ENCODE data around the gene GNG13. TPM values are rescaled to one million over a fixed set of nuclear protein-coding genes. Genes with fewer than 3 reads are reported as not detected.

The GNG13 gene
- total and polyA plus RNA-seq, 9 of the 15 experiments (the other 6 are each of a cell fraction or from before 2014, with no cell fraction given), result not detected

DNA sequence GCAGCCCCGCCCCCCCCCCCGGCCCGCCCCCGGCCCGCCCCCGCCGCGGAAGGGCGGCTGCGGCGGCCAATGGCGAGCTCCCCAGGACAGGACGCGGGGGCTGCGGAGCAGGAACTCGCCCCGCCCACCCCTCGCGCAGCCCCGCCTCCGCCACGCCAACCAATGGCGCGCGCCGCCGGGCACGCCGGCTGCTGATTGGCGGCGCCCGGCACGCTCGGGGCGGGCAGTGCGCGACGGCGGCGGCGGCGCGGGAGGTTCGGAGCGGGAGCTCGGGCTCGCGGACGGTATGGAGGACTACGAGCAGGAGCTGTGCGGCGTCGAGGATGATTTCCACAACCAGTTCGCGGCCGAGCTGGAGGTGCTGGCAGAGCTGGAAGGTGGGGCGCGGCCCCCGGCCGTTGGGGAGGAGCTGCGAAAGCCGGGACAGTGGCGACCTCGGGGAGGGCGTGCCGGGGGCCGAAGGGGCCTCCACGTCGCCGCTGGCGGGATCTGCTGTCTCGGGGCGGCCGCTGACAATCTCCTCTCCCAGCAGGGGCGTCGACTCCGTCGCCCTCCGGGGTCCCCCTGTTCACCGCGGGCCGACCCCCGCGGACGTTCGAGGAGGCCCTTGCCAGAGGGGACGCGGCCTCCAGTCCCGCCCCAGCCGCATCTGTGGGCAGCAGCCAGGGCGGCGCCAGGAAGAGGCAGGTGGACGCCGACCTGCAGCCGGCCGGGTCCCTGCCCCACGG, 12.0 kb downstream of the GNG13 start, which contains the start of gene CHTF18:
Gene CHTF18, plus strand, starts transcription at position 222 of the 728 bp plus-strand sequence. Its CDS starts 65 bp downstream, at position 287.
- Histone ChIP-seq H3K36me3 (ENCODE audit: control insufficient read depth, insufficient read depth, low read length) (peaks cover 69% of the 10 kb centered on the region; the same call in 2 of the 3 replicates), H2AFZ (ENCODE audit: low read depth, low read length) (peak within 1 kb of the TSS; percentile 90), H3K4me2 (ENCODE audit: insufficient read depth, low read length) (peak within 1 kb of the TSS; percentile 87), H3K9ac (ENCODE audit: insufficient read depth in 1 of 2, low read depth in 2 of 2, low read length in 2 of 2) (peak within 1 kb of the TSS; percentile 81 to 98), H3K9me1 (ENCODE audit: control insufficient read depth, insufficient read depth, low read length) (no peaks in the 10 kb centered on the region), H3K4me3 (peak within 1 kb of the TSS; percentile 96), H3K27ac (ENCODE audit: extremely low read depth, low read depth, low read length) (peak within 1 kb of the TSS; percentile 83), H4K20me1 (replicated peaks; ENCODE audit: control insufficient read depth, insufficient read depth, low read length) (peaks cover 6% of the 10 kb centered on the region), H3K79me2 (ENCODE audit: control insufficient read depth, insufficient read depth, low read length) (peaks cover 29% of the 10 kb centered on the region), H3K4me1 (replicated peaks in 1 of 2; ENCODE audit: control insufficient read depth in 2 of 2, insufficient read depth in 2 of 2, low read length in 2 of 2) (peaks cover 13 to 94% of the 10 kb centered on the region in 2 experiments; a peak in 4 of 5 replicates), H3K9me3 (replicated peaks; ENCODE audit: control insufficient read depth, insufficient read depth, low read depth, low read length) (no peaks in the 10 kb centered on the region), H3K27me3 (ENCODE audit: control insufficient read depth in 2 of 2, insufficient read depth in 2 of 2, low read length in 2 of 2) (no peaks in the 10 kb centered on the region)
- FAIRE-seq, result peak; percentile 70
- BruUV-seq (replicated peaks), result TSS peak; percentile 78
- 1% methylated on average over 50 of the region's 97 CpGs for WGBS (ENCODE audit: insufficient coverage, low coverage, missing lambda C conversion rate)
- DNase-seq (ENCODE audit: extremely low read depth in 1 of 4, low spot score in 3 of 4), result peak; percentile 95 to 100 (median 98)
- in situ Hi-C loops (cut with MboI), result loop anchor here (5.0 kb wide), 2 partner anchors 46 to 76 kb away; partner anchors contain the start of gene CIAO3
- CTCF ChIA-PET (ENCODE audit: low intra/inter-chr PET ratio), result interaction anchor here (0.6 kb wide), 1 partner anchor 80 kb away, joined by 5 read pairs; no protein-coding TSS in a partner anchor
- POLR2A ChIA-PET, result interaction anchor here (0.6 to 1.4 kb wide), 6 partner anchors 10 to 73 kb away, joined by 3 to 6 read pairs (median 3); partner anchors contain the start of gene GNG13
- ATAC-seq, result peak; percentile 86
- intact Hi-C loops (cut with micrococcal nuclease), result no loop called here
- TF ChIP-seq, protein P1, sequence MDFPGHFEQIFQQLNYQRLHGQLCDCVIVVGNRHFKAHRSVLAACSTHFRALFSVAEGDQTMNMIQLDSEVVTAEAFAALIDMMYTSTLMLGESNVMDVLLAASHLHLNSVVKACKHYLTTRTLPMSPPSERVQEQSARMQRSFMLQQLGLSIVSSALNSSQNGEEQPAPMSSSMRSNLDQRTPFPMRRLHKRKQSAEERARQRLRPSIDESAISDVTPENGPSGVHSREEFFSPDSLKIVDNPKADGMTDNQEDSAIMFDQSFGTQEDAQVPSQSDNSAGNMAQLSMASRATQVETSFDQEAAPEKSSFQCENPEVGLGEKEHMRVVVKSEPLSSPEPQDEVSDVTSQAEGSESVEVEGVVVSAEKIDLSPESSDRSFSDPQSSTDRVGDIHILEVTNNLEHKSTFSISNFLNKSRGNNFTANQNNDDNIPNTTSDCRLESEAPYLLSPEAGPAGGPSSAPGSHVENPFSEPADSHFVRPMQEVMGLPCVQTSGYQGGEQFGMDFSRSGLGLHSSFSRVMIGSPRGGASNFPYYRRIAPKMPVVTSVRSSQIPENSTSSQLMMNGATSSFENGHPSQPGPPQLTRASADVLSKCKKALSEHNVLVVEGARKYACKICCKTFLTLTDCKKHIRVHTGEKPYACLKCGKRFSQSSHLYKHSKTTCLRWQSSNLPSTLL (IDR thresholded peaks at IDR 0.05), result peak; percentile 99
- TF ChIP-seq RBM22 (IDR thresholded peaks at IDR 0.05; ENCODE audit: low read depth, low read length, poor library complexity, severe bottlenecking) (peak; percentile 99), POLR2A (conservative IDR thresholded peaks at IDR 0.05) (peak; percentile 67; the same call in 1 of the 2 replicates), NFIC (IDR thresholded peaks at IDR 0.05) (peak; percentile 77), ZNF57 (CRISPR knock-in tag; IDR thresholded peaks at IDR 0.05) (no peak), SMARCC2 (IDR thresholded peaks at IDR 0.05; ENCODE audit: low read depth) (no peak), EZH2 (IDR thresholded peaks at IDR 0.05; ENCODE audit: borderline replicate concordance, low read depth, low read length) (no peak)
- TF ChIP-seq, protein P2, sequence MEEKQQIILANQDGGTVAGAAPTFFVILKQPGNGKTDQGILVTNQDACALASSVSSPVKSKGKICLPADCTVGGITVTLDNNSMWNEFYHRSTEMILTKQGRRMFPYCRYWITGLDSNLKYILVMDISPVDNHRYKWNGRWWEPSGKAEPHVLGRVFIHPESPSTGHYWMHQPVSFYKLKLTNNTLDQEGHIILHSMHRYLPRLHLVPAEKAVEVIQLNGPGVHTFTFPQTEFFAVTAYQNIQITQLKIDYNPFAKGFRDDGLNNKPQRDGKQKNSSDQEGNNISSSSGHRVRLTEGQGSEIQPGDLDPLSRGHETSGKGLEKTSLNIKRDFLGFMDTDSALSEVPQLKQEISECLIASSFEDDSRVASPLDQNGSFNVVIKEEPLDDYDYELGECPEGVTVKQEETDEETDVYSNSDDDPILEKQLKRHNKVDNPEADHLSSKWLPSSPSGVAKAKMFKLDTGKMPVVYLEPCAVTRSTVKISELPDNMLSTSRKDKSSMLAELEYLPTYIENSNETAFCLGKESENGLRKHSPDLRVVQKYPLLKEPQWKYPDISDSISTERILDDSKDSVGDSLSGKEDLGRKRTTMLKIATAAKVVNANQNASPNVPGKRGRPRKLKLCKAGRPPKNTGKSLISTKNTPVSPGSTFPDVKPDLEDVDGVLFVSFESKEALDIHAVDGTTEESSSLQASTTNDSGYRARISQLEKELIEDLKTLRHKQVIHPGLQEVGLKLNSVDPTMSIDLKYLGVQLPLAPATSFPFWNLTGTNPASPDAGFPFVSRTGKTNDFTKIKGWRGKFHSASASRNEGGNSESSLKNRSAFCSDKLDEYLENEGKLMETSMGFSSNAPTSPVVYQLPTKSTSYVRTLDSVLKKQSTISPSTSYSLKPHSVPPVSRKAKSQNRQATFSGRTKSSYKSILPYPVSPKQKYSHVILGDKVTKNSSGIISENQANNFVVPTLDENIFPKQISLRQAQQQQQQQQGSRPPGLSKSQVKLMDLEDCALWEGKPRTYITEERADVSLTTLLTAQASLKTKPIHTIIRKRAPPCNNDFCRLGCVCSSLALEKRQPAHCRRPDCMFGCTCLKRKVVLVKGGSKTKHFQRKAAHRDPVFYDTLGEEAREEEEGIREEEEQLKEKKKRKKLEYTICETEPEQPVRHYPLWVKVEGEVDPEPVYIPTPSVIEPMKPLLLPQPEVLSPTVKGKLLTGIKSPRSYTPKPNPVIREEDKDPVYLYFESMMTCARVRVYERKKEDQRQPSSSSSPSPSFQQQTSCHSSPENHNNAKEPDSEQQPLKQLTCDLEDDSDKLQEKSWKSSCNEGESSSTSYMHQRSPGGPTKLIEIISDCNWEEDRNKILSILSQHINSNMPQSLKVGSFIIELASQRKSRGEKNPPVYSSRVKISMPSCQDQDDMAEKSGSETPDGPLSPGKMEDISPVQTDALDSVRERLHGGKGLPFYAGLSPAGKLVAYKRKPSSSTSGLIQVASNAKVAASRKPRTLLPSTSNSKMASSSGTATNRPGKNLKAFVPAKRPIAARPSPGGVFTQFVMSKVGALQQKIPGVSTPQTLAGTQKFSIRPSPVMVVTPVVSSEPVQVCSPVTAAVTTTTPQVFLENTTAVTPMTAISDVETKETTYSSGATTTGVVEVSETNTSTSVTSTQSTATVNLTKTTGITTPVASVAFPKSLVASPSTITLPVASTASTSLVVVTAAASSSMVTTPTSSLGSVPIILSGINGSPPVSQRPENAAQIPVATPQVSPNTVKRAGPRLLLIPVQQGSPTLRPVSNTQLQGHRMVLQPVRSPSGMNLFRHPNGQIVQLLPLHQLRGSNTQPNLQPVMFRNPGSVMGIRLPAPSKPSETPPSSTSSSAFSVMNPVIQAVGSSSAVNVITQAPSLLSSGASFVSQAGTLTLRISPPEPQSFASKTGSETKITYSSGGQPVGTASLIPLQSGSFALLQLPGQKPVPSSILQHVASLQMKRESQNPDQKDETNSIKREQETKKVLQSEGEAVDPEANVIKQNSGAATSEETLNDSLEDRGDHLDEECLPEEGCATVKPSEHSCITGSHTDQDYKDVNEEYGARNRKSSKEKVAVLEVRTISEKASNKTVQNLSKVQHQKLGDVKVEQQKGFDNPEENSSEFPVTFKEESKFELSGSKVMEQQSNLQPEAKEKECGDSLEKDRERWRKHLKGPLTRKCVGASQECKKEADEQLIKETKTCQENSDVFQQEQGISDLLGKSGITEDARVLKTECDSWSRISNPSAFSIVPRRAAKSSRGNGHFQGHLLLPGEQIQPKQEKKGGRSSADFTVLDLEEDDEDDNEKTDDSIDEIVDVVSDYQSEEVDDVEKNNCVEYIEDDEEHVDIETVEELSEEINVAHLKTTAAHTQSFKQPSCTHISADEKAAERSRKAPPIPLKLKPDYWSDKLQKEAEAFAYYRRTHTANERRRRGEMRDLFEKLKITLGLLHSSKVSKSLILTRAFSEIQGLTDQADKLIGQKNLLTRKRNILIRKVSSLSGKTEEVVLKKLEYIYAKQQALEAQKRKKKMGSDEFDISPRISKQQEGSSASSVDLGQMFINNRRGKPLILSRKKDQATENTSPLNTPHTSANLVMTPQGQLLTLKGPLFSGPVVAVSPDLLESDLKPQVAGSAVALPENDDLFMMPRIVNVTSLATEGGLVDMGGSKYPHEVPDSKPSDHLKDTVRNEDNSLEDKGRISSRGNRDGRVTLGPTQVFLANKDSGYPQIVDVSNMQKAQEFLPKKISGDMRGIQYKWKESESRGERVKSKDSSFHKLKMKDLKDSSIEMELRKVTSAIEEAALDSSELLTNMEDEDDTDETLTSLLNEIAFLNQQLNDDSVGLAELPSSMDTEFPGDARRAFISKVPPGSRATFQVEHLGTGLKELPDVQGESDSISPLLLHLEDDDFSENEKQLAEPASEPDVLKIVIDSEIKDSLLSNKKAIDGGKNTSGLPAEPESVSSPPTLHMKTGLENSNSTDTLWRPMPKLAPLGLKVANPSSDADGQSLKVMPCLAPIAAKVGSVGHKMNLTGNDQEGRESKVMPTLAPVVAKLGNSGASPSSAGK (IDR thresholded peaks at IDR 0.05), result peak; percentile 48

Measured in K562 (cell line).